ENCODE data around the gene PLEKHH3. TPM values are rescaled to one million over a fixed set of nuclear protein-coding genes. Genes with fewer than 3 reads are reported as not detected.

PLEKHH3 gene
- total and polyA plus RNA-seq, 2 of the 4 experiments (the other 2 are of a cell fraction) = 2.9 to 10.5 TPM

GRCh38 chr17:42673885-42674754 lies 2.7 kb downstream of the PLEKHH3 start (continued):
- no peak for TF ChIP-seq NFE2L2 (IDR thresholded peaks at IDR 0.05; ENCODE audit: low read depth, low read length)
- peak; percentile 32 for TF ChIP-seq RAD21 (IDR thresholded peaks at IDR 0.05; ENCODE audit: low read length)

GRCh38 chr17:42673266-42673884 lies 3.4 kb downstream of the PLEKHH3 start:
- Histone ChIP-seq H3K4me3 (ENCODE audit: insufficient read depth, low read depth, low read length) (no peak overlapping the region), H3K27ac (ENCODE audit: insufficient read depth, low read length) (no peak overlapping the region), H2BK5ac (ENCODE audit: low read depth, low read length, poor library complexity, severe bottlenecking) (no peak overlapping the region), H4K91ac (ENCODE audit: insufficient read depth, low read depth, low read length) (peak overlapping the region; percentile 12; the same call in 1 of the 2 replicates), H2AFZ (replicated peaks; ENCODE audit: low read length, poor library complexity) (peak overlapping the region; percentile 29), H3K4me2 (ENCODE audit: low read depth, low read length) (peak overlapping the region; percentile 62; the same call in 1 of the 2 replicates), H2BK15ac (ENCODE audit: low read depth, low read length) (no peak overlapping the region), H2BK120ac (ENCODE audit: low read depth, low read length) (no peak overlapping the region; the same call in 1 of the 2 replicates), H4K20me1 (ENCODE audit: insufficient read depth, low read length) (peaks cover 34% of the 10 kb centered on the region), H3K4me1 (ENCODE audit: control insufficient read depth, insufficient read depth, low read length) (peaks cover 19% of the 10 kb centered on the region), H3K18ac (ENCODE audit: low read depth, low read length) (no peak overlapping the region), H2BK20ac (ENCODE audit: low read depth, low read length) (no peak overlapping the region), H3K9me3 (ENCODE audit: control insufficient read depth, insufficient read depth, low read length) (no peaks in the 10 kb centered on the region), H3K79me1 (ENCODE audit: low read depth in 1 of 2, low read length in 2 of 2) (peaks cover 14 to 70% of the 10 kb centered on the region in 2 experiments; a peak in 3 of 4 replicates), H3K4ac (ENCODE audit: low read depth, low read length) (peak overlapping the region; percentile 20; the same call in 1 of the 2 replicates), H3K14ac (replicated peaks; ENCODE audit: low read depth, low read length) (no peak overlapping the region), H3K9me1 (ENCODE audit: insufficient read depth, low read length) (peaks cover 3% of the 10 kb centered on the region; the same call in 1 of the 2 replicates), H3K9ac (ENCODE audit: low read depth, low read length) (no peak overlapping the region), H3K36me3 (ENCODE audit: control insufficient read depth, insufficient read depth, low read length) (peaks cover 42% of the 10 kb centered on the region), H4K8ac (ENCODE audit: low read depth in 2 of 2, low read length in 2 of 2) (no peak overlapping the region; a peak in 1 of 4 replicates), H2AK5ac (ENCODE audit: low read depth, low read length) (peak overlapping the region; percentile 55), H2AK9ac (replicated peaks; ENCODE audit: low read depth, low read length, poor library complexity) (peak overlapping the region; percentile 39), H3K27me3 (ENCODE audit: control insufficient read depth, insufficient read depth, low read length) (no peaks in the 10 kb centered on the region), H3K56ac (ENCODE audit: extremely low read depth, insufficient read depth, low read length) (no peak overlapping the region), H3K23ac (ENCODE audit: low read depth, low read length) (no peak overlapping the region; the same call in 1 of the 2 replicates), H4K5ac (ENCODE audit: low read depth, low read length) (no peak overlapping the region)
- intact Hi-C loops (cut with micrococcal nuclease) (no loop called here), in situ Hi-C loops (cut with MboI; ENCODE audit: low sequenced_read_pairs) (no loop called here), dilution Hi-C loops (cut with HindIII; ENCODE audit: low sequenced_read_pairs, unreplicated experiment) (no loop called here)
- DNase-seq = no peak
- WGBS, 2 experiments (ENCODE audit: extremely low coverage in 2 of 2, insufficient read length in 1 of 2) = 59% methylated on average over 11 of the region's 30 CpGs; no CpG with 5 or more reads in 1 of the 2 experiments
- POLR2A ChIA-PET (ENCODE audit: unreplicated experiment) = no interaction called here
- no TSS peak for BruUV-seq (replicated peaks)
- no peak for TF ChIP-seq FOS (IDR thresholded peaks at IDR 0.05; ENCODE audit: low read depth, low read length)
- TF ChIP-seq RFX5 (IDR thresholded peaks at IDR 0.05; ENCODE audit: low read depth, low read length) = no peak
- TF ChIP-seq CHD1 (IDR thresholded peaks at IDR 0.05; ENCODE audit: low read depth, low read length) = no peak
- no peak for TF ChIP-seq MAFK (IDR thresholded peaks at IDR 0.05; ENCODE audit: low read depth, low read length)
- CTCF ChIA-PET = interaction anchor here (0.9 to 1.1 kb wide), 2 partner anchors 65 to 146 kb away, joined by 3 to 5 read pairs; no protein-coding TSS in a partner anchor
- no peak for ATAC-seq (ENCODE audit: low read depth)
